Left ventricle myocardium superior (tissue), 1 donor: Measurements from ENCODE around the gene CFAP69. TPM values are rescaled to one million over a fixed set of nuclear protein-coding genes. Genes with fewer than 3 reads are reported as not detected.
A peak's percentile ranks its signal among the peaks of the same experiment; 100 is the strongest.

ENCODE experiments used
- ATAC-seq: fragments of 200-7000 bp; cut with Tn5 transposase; one replicate; pipeline ENCODE4 v1.9.1; 2020; ENCODE audit warnings: mild to moderate bottlenecking, moderate library complexity
- DNase-seq: peaks from one replicate; pipeline ENCODE4 v3.0.0-alpha.2; 2020
- intact Hi-C: fragments of 100-400 bp; cut with micrococcal nuclease; formaldehyde crosslinking; loops from one replicate; pipeline ENCODE4 v1.11.0; 2022
- total RNA-seq: library from RNA; stranded (reverse); fragmentation: NEBNext Ultra II Directional; extraction: Animal tissue kit (Norgen Biotek cat#: 25700); gene quantifications from one replicate; pipeline ENCODE4 v1.2.1, GENCODE V29; 2021
- donor health status: DM: no; HTN: yes; CAD: no; lungs with severe emphysema.

CFAP69 gene
- total RNA-seq, 1 donor from 2014 or later = 4.2 TPM

GRCh38 chr7:90261441-90261840, 16.5 kb downstream of the CFAP69 start:
- intact Hi-C loops = no loop called here
- no peak for ATAC-seq
- DNase-seq = no peak

GRCh38 chr7:90262438-90262837, 17.5 kb downstream of the CFAP69 start:
- intact Hi-C loops = loop anchor here (2.0 kb wide), 1 partner anchor 108 kb away; the partner anchor contains the start of gene STEAP1
- DNase-seq (no peak), ATAC-seq (peak; percentile 45)

GRCh38 chr7:90266808-90267207, 21.8 kb downstream of the CFAP69 start:
- DNase-seq (no peak), ATAC-seq (no peak)
- intact Hi-C loops = no loop called here

DNA sequence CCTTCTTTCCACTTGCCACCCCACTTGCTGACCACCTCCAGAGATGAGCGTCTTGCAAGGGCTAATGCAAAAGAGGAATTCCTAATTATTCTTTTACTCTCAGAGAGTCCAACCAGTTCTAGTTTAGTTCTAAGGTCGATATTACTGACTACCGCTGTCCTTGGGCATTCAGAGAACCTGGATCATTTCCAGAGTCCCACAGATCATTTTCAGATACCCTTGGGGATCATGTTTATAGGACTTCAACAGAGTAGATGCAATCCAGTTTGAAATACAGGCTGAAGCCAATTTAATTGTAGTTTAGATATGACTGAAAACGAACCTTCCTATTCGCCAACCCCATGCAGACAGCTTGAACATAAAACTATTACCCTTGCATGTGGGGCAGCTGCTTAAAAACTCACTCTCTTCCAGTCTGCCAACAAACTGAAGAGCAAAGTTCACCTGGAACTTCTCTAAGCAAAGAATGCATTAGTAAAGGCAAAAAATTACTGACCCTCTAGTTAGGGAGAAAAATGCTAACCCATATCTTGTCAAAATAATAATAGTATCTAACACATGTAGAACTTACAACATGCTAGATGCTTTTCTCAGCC, 22.4 kb downstream of the CFAP69 start:
- DNase-seq = no peak
- ATAC-seq = no peak
- intact Hi-C loops = no loop called here

DNA sequence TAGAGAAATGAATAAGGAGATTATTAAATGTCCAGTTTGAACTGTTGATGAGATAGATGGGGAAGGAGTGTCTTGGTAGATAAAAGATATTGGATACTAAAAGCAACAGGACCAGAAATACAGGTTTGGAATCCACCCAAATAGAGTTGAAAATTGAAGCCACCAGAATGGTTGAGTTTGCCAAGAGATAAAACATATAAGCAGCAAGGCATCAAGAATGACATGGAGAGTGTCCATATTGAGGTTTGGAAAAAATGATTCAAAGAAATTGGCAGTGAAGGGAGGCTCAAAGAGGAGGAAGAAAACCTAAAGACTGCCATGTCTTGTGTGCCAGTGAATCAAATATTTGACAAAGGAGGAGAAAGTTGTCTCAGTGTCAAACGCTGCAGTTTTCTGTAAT, 24.2 kb downstream of the CFAP69 start:
- ATAC-seq (no peak), DNase-seq (no peak)
- intact Hi-C loops = no loop called here

- intact Hi-C loops = no loop called here
- ATAC-seq (no peak), DNase-seq (no peak)
Observed at GRCh38 chr7:90270431-90271178, 25.6 kb downstream of the CFAP69 start.

- no peak for ATAC-seq
- no peak for DNase-seq
- intact Hi-C loops = no loop called here
Observed at GRCh38 chr7:90271753-90272152, 26.8 kb downstream of the CFAP69 start.

- intact Hi-C loops = no loop called here
- DNase-seq = no peak
- no peak for ATAC-seq
Observed at GRCh38 chr7:90272242-90272641, 27.3 kb downstream of the CFAP69 start.

GRCh38 chr7:90274161-90274560, 29.2 kb downstream of the CFAP69 start:
- intact Hi-C loops = no loop called here
- ATAC-seq = no peak

DNA sequence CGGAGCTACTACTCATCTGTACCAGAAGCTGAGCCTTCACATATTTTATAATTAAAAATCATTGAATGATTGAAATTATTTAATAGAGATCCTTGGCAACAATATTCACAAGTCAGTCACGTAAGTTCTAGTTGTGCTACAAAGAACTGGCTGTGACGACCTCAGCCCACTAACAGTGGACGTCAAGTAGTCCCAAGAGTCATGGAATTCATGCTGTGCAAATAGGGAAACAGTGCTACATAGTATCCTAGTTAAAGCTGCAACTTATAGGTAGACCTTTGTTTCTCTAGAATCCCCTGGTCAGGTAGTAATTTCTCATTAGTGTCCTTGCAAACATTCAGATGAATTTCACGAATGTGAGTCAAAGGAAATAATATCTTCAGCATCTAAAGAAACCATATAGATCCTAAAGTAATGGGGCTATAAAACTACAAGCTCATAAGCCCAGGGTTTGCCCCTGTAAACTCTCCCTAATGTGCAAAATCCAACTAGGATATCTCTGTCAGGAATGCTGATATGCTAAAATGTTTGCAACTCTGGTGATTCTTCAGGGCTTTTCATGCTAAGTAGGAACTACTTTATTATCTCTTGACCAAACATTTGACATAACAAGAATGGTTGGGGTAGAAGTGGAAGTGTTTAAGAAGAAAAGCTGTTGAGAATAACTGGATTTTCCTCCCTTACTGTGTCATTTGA, 31.2 kb downstream of the CFAP69 start:
- intact Hi-C loops = no loop called here
- ATAC-seq = no peak

More at GRCh38 chr7:90274161-90274560, 29.2 kb downstream of the CFAP69 start:
- DNase-seq = no peak

DNA sequence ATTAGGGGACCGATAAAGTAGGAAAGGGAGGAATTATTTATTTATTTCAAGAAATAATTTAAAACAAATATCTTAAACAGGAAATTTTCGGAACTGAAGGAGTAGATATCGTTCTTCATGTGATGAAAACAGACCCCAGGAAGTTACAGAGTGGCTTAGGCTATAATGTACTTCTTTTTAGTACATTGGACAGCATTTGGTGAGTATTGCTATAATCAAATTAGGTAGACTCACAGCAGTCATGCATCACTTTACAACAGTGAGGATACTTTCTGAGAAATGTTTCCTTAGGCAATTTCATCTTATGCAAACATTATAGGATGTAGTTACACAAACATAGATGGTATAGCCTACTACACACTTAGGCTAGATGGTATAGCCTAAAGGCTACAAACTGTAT, 43.2 kb downstream of the CFAP69 start:
- no peak for DNase-seq
- no peak for ATAC-seq
- intact Hi-C loops = no loop called here

More for the DNA sequence above, 31.2 kb downstream of the CFAP69 start:
- DNase-seq = no peak

DNA sequence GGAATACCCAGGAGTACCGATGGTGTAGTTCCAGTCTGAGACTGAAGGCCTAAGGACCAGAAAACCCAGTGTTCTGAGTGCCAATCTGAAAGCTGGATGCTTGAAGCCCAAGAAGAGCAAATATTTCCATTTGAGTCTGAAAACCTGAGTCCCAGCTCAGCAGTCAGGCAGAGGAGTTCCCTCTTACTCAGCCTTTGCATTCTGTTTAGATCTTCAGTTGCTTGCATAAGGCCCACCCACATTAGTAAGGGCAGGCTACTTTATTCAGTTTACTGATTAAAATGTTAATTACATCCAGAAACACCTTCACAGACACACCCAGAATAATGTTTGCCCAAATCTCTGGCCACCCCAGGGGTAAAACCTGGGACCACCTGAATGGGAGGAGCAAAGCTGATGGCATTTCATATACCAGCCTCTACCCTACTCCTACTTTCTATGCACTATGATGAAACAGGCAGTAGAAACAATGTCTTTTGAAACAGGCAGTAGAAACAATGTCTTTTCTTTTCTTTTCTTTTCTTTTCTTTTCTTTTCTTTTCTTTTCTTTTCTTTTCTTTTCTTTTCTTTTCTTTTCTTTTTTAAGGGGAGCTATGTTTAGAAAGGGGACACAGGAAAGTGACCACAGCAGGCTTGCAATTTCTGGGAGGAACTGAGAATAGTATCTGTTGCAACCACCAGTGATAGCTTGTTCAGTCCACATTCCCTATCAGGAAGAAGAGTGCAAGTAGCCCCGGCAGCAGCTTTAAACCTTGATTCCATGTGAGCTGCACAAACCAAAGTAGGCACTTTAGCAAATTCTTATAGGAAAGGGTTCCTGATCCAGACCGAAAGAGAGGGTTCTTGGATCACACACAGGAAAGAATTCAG, 45.5 kb downstream of the CFAP69 start:
- DNase-seq (no peak), ATAC-seq (no peak)
- intact Hi-C loops = loop anchor here (10.0 kb wide), 1 partner anchor 134 kb away; no protein-coding TSS in a partner anchor

DNA sequence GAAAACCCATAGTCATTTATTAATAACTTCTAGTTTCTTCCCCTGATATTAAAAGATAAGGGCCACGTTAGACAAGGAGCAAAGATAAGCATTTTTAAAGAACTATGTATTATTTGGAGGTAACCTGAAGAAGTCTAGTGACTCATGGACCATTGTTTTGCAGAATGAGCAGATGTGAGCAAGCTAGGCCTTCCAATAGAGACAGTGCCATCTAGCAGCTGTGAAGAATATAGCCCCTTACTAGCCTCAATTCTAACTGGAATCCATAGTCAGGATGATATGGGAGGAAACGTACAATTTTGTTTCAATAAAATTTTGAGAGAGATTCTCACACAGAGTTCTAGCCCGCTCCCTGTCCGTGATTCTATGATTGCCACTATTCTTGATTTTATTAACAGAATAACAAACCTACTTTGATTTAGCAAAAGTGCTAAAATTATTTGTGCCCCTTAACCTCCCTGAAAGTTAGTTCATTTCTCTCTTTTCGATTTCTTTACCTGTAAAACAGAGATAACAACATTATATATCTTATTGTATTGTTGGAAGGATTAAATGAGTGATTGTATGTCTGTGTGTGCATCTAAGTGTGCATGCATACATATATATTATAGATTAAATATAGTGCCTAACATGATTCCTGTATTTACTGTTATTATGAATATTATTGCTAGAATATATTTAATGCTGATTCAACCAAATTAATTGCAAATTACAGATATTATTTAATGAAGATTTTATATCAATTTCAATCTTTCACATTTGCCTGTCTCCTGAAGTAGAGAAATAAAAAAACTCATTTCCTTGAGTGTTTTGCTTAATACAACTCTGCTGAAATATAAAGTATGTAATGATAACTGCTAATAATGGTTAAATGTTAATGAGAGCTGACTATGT, 53.4 kb downstream of the CFAP69 start:
- peak; percentile 67 for ATAC-seq
- intact Hi-C loops = loop anchor here (10.0 kb wide), 1 partner anchor 126 kb away; no protein-coding TSS in a partner anchor
- DNase-seq = no peak

GRCh38 chr7:90303241-90303640, 58.3 kb downstream of the CFAP69 start:
- ATAC-seq (no peak), DNase-seq (no peak)
- intact Hi-C loops = no loop called here

- ATAC-seq = no peak
- no peak for DNase-seq
- intact Hi-C loops = no loop called here
Observed at GRCh38 chr7:90309872-90310271, 64.9 kb downstream of the CFAP69 start.

DNA sequence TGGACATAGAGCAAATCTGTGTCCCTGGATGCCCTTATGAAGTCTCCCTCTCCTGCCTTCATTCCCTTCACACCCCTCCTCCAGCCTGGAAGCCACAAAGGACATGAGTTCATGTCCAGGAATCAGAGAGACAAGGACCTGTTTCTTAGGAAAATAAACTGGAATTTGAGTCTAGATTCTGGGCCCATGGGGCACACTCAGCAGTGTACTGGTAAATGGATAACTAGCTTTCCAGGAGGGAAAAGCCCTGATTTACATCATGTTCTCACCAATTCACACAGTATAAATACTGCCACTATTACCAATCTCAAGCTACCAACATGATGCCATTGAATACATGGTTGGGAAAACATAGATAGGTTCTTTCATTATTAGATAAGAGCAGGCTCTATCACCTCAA, 66.2 kb downstream of the CFAP69 start:
- DNase-seq (no peak), ATAC-seq (no peak)
- intact Hi-C loops = no loop called here

DNA sequence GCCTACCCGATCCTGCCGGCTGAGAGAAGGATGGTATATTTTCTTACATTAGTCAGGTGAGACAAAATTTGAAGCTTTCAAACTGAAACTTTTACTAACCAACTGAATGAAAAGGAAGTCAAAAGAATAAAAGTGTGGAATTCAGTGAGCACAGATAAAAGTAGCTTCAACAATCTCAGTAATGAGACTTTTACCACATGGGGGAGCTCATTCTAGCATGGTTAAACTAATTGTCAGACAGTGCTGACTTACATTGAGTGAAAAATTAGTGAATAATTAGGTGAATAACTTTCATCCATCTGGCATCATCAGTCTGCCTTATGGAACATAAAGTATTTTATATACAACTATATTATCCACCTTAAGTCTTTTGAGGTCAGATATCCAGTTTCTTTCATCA, 67.8 kb downstream of the CFAP69 start:
- ATAC-seq (no peak), DNase-seq (no peak)
- intact Hi-C loops = no loop called here

- DNase-seq = no peak
- intact Hi-C loops = no loop called here
- no peak for ATAC-seq
Observed at GRCh38 chr7:90313907-90314306, 68.9 kb downstream of the CFAP69 start.
